GM21825 (cell line): Measurements from ENCODE around the gene SATB2.
A peak's percentile ranks its signal among the peaks of the same experiment; 100 is the strongest.

Experiments
- ATAC-seq: cut with Tn5 transposase; IDR thresholded peaks from one replicate; pipeline ENCODE4 v1.9.1; 2021; ENCODE audit warnings: mild to moderate bottlenecking, moderate library complexity; ENCODE audit not compliant: unreplicated experiment

The SATB2 gene

GRCh38 chr2:199457147-199458008, at the start of gene SATB2:
SATB2 (minus strand) TSS chr2:199457939; CDS start chr2:199456037, 1,902 bp downstream.
- ATAC-seq = no peak

GRCh38 chr2:199505755-199506403, 48.1 kb upstream of the SATB2 start:
- ATAC-seq = no peak

- ATAC-seq = no peak
Measured at GRCh38 chr2:199503148-199503547, 45.4 kb upstream of the SATB2 start.

DNA sequence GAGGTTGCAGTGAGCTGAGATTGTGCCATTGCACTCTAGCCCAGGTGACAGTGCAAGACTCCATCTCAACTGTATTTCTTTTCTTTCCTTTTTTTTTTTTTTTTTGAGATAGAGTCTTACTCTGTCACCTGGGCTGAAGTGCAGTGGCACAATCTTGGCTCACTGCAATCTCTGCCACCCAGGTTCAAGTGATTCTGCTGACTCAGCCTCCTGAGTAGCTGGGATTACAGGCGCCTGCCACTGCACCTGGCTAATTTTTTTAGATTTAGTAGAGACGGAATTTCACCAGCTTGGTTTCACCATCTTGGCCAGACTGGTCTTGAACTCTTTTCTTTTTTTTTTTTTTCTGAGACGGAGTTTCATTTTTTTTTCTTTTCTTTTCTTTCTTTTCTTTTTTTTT, 41.3 kb upstream of the SATB2 start:
- no peak for ATAC-seq

DNA sequence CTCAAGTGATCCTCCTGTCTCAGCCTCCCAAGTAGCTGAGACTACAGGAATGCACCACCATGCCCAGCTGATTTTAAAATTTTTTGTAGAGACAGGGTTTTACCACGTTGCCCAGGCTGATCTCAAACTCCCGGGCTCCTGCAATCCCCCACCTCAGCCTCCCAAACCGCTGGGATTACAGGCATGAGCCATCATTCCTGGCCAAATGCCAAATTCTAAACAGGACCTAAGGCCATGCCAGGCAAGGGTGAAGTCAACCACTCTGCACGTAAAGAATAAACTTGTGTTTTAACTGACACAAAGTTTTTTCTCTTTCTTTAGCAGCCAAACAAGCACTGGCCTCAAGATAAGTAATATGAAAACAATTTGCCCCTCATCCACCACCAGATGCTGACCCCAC, 37.4 kb upstream of the SATB2 start:
- ATAC-seq = no peak

DNA sequence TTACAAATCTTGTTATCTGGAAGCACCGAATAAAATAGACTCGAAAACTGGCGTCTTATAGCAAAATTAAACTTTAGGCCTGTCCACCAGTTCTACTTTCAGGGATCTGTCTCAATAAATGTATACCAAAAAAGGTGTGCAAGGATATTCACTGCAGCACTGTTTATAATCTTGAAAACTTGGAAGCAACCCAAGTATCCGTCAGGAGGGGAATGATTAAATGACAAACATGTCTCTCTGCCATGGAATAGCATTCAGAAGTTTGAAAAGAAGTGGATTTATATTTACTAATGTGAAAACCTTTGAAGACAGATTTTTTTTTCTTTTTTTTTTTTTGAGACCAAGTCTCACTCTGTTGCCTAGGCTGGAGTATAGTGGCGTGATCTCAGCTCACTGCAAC, 32.3 kb upstream of the SATB2 start:
- ATAC-seq = no peak

GRCh38 chr2:199488772-199489400, 31.1 kb upstream of the SATB2 start:
- ATAC-seq = no peak

DNA sequence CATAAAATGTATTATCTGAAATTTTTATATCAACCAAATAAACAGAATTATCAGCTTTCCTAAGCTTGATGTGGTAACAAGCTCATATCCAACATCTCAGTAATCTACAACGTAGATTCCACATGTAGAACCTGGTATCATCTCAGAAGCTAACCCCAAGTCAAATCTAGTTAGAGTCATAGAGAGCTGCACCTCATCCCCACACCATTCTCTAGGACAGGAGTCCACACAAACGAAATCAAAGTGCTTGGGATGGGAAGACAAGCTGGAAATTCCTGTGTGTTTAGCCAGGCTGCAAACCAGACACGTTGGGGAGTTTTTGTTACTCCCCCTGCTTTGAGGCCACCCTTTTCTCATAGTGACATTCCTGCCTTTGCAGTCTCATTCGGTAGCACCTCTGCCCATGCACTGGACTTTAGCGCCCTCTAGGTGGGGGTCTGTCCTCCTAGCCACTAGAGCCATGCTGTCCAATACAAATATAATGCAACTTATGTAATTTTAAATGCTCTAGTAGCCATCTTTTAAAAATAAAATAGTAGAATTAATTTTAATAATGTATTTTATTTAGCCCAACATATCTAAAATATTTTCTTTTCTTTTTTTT, 28.1 kb upstream of the SATB2 start:
- no peak for ATAC-seq

- no peak for ATAC-seq
Measured at GRCh38 chr2:199484927-199485326, 27.2 kb upstream of the SATB2 start.

- no peak for ATAC-seq
Measured at GRCh38 chr2:199480966-199481365, 23.2 kb upstream of the SATB2 start.

GRCh38 chr2:199477277-199477834, 19.6 kb upstream of the SATB2 start:
- no peak for ATAC-seq

DNA sequence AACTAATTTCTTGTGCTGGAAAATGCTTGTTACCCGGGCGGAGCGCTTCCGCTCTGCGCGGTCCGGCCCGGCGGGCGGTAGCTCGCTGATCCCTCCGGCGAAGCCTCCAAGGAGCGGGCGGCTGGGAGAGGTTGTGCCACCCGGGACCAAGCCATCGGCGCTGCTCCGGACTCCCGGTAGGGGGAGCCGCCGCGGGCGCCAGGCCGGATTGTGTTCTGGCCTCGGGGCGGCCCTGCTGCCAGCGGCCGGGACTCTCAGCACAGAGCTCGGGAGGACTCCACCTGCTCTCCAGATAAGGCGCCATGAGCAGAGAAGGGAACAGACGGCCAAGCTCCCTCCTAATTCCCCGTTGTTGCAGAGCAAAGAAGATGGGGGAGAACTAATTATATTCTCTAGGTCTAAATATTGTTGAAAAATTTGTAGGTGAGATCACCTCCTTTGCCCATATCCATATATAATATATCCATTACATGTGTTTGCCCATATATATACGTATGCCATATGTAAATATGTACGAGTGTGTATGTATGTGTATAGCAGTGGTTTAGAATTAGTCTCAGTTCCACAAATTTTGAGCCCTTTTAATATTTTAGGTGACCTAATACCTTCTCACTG, 13.8 kb upstream of the SATB2 start:
- peak; percentile 74 for ATAC-seq

DNA sequence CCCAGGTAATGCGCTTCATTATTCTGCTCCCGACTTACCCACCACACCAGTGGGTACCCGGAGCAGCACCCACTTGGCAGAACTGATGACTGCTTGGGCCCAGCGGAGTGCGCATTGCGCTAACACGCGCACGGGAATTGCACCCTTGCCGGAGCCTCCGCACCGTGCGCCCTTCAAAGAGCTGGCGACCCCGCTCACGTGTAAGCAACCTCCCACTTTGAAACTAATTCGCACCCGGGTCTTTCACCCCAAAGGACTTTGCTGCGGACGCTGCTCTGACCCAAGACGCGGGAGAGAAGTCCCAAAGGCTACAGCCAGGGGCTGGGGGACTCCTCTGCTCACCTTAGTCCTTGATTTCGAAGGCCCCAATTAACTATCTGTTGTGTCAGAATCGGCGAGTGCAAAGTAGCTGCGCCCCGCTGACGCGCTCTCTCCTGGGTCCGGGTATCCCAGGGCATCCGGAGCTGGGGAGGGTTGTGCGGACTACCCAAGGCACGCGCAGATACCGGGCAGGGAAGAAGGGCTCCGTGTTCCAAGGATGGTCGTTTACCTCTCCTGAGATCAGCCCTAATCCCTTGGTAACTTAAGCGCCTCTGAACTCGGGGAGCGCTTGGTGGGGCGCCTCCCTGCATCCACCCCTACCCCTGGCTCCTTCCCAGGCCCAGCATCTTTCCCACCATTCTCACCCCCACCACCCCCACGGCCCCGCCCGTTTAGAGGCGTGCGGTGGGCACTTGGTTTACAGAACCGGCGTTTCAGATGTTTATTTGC, 13.1 kb upstream of the SATB2 start:
- ATAC-seq = no peak

DNA sequence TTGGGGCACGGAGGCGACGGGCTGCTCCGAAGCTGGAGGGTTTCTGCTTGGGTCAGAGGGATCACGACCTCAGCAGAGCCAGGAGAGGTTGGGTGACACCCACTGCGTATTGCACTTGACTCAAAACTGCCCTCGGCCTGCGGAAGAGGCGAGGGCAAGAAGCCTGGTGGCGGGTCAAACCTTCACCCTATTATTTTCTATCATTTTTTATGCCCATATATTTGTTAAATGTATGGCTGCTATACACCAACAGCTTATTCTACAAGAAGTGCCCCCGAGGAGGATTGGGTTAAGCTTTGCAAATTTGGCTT, 12.6 kb upstream of the SATB2 start:
- no peak for ATAC-seq

DNA sequence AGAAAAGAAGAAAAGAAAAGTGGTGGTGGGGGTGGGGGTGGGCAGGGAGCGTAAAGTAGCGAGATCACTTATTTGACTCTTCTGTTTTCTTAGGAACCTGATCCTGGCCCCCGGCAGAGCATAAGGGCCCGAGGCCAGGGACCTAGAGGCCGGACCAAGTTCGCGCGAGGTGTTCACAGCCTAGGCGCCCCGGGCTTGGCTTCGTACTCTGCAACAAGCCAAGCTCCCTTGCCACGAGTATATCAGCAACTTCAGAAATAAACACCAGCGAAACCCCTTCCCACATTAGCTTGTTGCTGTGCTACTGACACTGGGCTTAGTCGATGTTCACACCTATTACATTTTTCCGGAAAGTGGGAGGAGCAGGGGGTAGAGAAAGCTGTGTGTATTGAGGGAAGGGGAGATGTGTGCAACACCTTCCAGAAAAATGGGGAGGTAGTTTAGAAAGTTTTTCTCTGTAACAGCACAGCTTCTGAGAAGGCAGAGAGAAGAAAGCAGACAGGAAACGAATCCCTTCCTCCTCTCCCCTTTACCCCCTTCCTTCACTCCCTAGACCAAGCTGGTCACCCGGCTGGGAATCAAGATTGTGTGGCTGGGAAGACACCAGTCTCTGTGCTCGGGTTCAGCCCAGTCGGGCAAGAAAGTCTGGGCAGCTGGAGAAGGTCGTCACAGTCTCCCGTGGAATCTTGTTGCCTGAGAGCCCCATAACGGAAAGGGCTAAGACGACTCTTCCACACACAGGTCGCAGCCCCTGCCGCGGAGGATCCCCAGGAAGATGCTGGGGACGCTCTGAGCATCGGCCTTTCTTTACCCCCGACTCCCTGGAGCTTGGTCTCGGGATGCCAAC, 12.0 kb upstream of the SATB2 start:
- no peak for ATAC-seq

- ATAC-seq = no peak
Measured at GRCh38 chr2:199468561-199469513, 11.1 kb upstream of the SATB2 start.

DNA sequence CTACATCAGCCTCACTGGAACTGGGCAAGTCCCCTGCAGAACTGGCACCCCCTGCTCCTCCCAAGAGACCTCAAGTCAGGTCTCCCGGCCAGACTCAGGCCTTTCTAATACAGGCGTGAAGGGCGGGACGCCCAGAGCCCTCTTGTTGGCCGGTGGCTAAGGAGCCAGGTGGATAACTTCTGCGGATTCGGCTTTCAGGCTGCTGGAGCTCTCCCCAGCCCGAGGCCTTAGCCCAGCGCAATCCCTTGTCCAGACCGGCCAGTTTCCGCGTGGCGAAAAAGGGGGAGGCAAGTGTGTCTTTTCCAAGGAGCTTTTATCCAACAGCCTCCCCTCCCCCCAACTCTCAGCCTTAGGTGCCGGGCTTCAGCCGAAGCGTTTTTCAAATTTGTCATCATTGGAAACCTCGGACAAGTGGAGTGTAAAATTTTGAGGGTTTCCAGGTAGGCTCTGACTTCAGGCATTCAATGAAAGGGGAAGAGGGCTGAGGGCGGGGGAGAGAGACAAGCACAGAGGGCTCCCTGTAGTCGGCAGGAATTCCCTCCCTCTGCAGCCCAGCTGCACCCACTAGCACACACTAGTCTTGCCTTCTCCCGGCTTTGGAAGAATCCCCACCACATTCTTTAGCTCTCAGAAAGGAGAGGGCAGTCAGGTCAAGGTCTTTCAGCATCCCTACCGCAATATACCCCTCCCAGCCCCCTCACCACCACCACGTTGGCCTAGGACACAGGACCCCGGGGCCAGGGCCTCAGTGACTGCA, 9.5 kb upstream of the SATB2 start:
- no peak for ATAC-seq
